BE2C (cell line): ENCODE data around the gene PLOD1.
"Not testable (repeated sequence)": the region's sequence is repeated elsewhere in the genome, so short reads cannot be mapped to it uniquely, and the experiment has no call there.

Experiments used
- DNase-seq: peaks from one replicate; pipeline ENCODE4 v3.0.0-alpha.2; 2020
- H3K27me3 ChIP-seq: fragments of 250-450 bp; sonication (Bioruptor Pico); 2 replicates; pipeline ENCODE4 v1.5.1; 2020; ENCODE audit warnings: mild to moderate bottlenecking
- H3K36me3 ChIP-seq: fragments of 250-450 bp; sonication (Bioruptor Pico); 2 replicates; pipeline ENCODE4 v1.5.1; 2020; ENCODE audit warnings: mild to moderate bottlenecking
- H3K4me1 ChIP-seq: fragments of 250-450 bp; sonication (Bioruptor Pico); 2 replicates; pipeline ENCODE4 v1.5.1; 2020
- H3K4me3 ChIP-seq: 2 replicates; pipeline ENCODE4 v1.5.1; 2011; ENCODE audit warnings: low read depth, low read length
- H3K9me3 ChIP-seq: fragments of 250-450 bp; sonication (Bioruptor Pico); 2 replicates; pipeline ENCODE4 v1.5.1; 2020
- TF ChIP-seq, protein P1 (sequence below): IDR thresholded peaks from 2 replicates; pipeline ENCODE4 v1.5.1; 2012; ENCODE audit warnings: mild to moderate bottlenecking, low read depth, low read length

Gene PLOD1

DNA sequence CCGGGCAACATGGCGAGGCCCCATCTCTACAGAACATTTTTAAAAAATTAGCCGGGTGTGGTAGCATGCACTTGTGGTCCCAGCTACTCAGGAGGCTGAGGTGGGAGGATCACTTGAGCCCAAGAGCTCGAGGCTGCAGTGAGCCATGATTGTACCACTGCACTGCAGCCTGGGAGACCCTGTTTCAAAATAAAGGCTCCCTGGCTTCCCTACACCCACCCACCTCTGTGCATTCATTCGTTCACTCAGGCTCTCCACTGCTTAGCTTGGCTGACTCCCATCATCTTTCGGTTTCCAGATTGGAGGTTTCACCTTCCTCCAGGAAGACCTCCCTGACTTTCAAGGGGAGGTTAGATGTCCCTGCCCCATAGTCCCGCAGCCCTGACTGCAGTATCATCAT lies 22.5 kb upstream of the PLOD1 start:
- Histone ChIP-seq H3K9me3 (no peaks in the 10 kb centered on the region), H3K4me3 (no peak overlapping the region), H3K27me3 (no peaks in the 10 kb centered on the region), H3K36me3 (no peaks in the 10 kb centered on the region), H3K4me1 (peaks cover 3% of the 10 kb centered on the region; the same call in 1 of the 2 replicates)
- DNase-seq, result no peak
- TF ChIP-seq, protein P1, sequence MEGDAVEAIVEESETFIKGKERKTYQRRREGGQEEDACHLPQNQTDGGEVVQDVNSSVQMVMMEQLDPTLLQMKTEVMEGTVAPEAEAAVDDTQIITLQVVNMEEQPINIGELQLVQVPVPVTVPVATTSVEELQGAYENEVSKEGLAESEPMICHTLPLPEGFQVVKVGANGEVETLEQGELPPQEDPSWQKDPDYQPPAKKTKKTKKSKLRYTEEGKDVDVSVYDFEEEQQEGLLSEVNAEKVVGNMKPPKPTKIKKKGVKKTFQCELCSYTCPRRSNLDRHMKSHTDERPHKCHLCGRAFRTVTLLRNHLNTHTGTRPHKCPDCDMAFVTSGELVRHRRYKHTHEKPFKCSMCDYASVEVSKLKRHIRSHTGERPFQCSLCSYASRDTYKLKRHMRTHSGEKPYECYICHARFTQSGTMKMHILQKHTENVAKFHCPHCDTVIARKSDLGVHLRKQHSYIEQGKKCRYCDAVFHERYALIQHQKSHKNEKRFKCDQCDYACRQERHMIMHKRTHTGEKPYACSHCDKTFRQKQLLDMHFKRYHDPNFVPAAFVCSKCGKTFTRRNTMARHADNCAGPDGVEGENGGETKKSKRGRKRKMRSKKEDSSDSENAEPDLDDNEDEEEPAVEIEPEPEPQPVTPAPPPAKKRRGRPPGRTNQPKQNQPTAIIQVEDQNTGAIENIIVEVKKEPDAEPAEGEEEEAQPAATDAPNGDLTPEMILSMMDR, result no peak

DNA sequence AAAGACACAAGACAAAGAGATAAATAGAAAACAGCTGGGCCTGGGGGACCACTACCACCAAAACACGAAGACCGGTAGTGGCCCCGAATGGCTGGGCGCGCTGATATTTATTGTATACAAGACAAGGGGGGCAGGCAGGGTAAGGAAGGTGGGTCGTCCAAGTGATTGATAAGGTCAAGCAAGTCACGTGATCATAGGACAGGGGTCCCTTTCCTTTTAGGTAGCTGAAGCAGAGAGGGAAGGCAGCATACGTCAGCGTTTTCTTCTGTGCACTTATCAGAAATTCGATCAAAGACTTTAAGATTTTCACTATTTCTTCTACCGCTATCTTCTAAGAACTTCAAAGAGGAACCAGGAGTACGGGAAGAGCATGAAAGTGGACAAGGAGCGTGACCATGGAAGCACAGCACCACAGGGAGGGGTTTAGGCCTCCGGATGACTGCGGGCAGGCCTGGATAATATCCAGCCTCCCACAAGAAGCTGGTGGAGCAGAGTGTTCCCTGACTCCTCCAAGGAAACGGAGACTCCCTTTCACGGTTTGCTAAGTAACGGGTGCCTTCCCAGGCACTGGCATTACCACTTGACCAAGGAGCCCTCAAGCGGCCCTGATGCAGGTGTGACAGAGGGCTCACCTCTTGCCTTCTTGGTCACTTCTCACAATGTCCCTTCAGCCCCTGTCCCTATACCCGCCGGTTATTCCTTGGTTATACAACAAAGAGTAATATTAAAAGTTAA lies 21.9 kb upstream of the PLOD1 start:
- not testable (repeated sequence) for DNase-seq, H3K36me3 ChIP-seq, H3K4me1 ChIP-seq, H3K4me3 ChIP-seq, H3K9me3 ChIP-seq, H3K27me3 ChIP-seq

DNA sequence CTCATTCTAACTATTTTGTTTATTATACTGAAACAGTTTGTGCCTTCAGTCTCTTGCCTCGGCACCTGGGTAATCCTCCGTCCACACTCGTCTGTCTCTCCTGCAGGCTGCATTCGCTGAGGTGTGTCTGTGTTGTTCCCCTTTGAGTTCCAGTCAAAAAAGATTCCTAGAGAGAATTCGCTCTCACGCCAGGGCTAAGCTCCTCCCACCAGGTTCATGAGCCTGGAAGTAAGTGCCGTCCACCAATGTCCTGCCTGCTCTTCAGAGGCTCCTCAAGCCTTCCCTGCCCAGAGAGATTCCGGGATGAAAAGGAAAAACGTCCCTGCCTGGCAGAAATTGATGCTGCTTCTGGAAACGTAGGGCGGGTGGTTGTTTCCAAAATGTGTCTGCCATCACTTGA lies 21.2 kb upstream of the PLOD1 start:
- no peaks in the 10 kb centered on the region; the same call in 1 of the 2 replicates for H3K4me1 ChIP-seq
- DNase-seq, result no peak
- no peaks in the 10 kb centered on the region for H3K27me3 ChIP-seq
- H3K36me3 ChIP-seq, result no peaks in the 10 kb centered on the region
- TF ChIP-seq, protein P1, result no peak
- H3K9me3 ChIP-seq, result no peaks in the 10 kb centered on the region
- no peak overlapping the region for H3K4me3 ChIP-seq

DNA sequence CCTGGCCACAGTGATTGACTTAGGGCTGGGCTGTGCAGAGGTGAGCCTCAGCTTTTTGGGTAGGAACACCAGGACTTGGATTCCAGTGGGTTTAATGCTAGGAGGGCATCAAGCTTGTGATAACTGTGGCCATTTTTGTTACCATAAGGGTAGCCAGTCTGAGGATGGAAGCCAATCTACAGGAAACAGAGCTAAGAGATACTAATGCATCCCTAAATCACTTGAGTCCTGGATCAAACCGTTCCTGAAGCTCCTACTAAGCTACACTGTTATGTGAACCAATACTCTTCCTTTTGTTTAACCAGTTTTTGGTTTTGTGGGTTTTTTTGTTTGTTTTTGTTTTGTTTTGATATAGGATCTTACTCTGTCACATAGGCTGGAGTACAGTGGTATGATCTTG lies 20.5 kb upstream of the PLOD1 start:
- DNase-seq, result no peak
- H3K9me3 ChIP-seq, result no peaks in the 10 kb centered on the region
- no peaks in the 10 kb centered on the region for H3K27me3 ChIP-seq
- no peaks in the 10 kb centered on the region for H3K36me3 ChIP-seq
- no peaks in the 10 kb centered on the region; the same call in 1 of the 2 replicates for H3K4me1 ChIP-seq
- H3K4me3 ChIP-seq, result no peak overlapping the region
- TF ChIP-seq, protein P1, result no peak

DNA sequence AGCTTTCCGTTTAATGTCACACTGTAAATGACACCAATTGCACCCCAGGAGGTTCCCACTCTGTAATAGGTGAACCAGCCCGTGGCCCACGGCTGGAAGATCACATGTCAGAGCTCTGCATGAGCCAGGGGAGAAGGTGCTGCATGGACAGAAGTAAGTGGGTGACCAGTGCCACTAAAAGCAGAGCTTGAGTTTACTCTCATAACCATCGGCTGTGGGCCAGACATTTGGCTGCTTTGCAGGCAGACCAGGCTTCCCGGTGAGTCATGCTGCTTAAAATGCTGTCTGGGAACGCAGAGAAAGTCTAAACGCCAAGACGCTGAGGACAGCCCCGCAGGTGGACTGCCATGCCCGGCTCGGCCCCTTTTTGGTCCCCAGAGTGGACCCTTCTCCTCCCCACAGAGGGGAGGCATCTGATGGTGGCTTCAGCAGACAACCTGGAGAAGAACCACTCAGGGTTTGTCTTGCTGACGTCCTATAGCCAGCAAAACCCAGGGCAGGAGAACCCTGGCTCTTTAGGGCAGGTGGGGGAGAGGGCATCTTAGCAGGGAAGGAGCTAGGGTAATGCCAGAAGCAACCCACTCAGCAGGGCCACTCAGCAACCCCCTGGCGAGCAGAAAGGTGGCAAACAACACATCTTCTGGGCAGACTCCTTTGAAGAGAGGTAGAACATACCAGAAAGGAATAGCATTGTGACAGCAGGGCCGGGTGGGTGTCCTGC lies 15.6 kb upstream of the PLOD1 start:
- Histone ChIP-seq H3K27me3 (no peaks in the 10 kb centered on the region), H3K36me3 (peaks cover 11% of the 10 kb centered on the region), H3K4me1 (no peaks in the 10 kb centered on the region), H3K9me3 (no peaks in the 10 kb centered on the region), H3K4me3 (no peak overlapping the region)
- no peak for DNase-seq
- TF ChIP-seq, protein P1, result no peak

DNA sequence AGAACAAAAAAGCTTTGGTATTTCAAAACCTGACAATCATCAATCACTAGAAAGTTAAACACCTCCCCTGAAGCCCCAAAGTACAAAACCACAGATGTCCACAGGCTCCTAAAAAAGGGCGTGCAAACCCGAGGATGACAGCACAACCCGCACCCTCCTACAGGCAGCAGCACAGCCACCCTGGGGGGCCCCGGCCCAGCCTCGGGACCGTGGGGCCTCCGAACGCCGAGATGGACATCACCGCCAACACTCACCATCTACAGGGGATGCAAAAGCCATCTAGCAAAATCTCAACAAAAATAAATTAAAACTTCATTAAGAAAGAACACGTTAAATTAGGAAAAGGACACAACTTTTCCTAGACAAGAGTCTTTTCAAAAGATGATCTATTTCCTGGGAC lies 14.9 kb upstream of the PLOD1 start:
- TF ChIP-seq, protein P1, result no peak
- no peak for DNase-seq
- H3K27me3 ChIP-seq, result no peaks in the 10 kb centered on the region
- H3K4me3 ChIP-seq, result no peak overlapping the region
- peaks cover 11% of the 10 kb centered on the region for H3K36me3 ChIP-seq
- no peaks in the 10 kb centered on the region for H3K9me3 ChIP-seq
- H3K4me1 ChIP-seq, result no peaks in the 10 kb centered on the region
